OCI-LY1 (cell line): ENCODE results near the gene BRF1.

Experiments used
- CTCF ChIP-seq: fragments of 200-600 bp; sonication (generic), shearing (Covaris generic); IDR thresholded peaks from 2 replicates; pipeline ENCODE4 v1.5.1; 2017; ENCODE audit warnings: mild to moderate bottlenecking, antibody characterized with exemption, low read length, moderate library complexity, mixed read lengths
- EZH2 ChIP-seq: fragments of 200-600 bp; sonication (generic), shearing (Covaris generic); IDR thresholded peaks from 2 replicates; pipeline ENCODE4 v1.8.0; 2017; ENCODE audit warnings: borderline replicate concordance, mixed run types, mild to moderate bottlenecking, antibody characterized with exemption, low read length, moderate library complexity, mixed read lengths

GRCh38 chr14:105348169-105348944 is 47.6 kb upstream of the BRF1 start:
- TF ChIP-seq CTCF (no peak), EZH2 (no peak)
